Measurements from ENCODE around the gene C1orf210. TPM values are rescaled to one million over a fixed set of nuclear protein-coding genes. Genes with fewer than 3 reads are reported as not detected.

Gene C1orf210
- total RNA-seq, 1 experiment from 2014 or later, result not detected

DNA sequence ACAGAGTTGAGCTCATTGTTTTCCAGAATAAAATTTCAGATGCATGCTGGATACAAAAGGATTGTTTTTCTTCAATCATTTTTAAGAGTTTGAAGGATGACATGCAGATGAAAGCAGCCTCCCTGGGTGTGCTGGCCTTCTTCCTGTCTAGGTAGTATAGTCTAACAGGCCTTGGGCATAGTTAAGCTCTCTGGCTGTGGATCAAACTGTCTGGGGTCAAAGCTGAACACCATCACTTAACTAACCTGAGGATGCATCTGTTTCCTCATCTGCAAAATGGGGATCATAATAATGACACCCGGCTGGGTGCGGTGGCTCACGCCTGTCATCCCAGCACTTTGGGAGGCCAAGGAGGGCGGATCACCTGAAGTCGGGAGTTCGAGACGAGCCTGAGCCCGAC lies 9.4 kb upstream of the C1orf210 start:
- no peak for DNase-seq (ENCODE audit: low read depth)

DNA sequence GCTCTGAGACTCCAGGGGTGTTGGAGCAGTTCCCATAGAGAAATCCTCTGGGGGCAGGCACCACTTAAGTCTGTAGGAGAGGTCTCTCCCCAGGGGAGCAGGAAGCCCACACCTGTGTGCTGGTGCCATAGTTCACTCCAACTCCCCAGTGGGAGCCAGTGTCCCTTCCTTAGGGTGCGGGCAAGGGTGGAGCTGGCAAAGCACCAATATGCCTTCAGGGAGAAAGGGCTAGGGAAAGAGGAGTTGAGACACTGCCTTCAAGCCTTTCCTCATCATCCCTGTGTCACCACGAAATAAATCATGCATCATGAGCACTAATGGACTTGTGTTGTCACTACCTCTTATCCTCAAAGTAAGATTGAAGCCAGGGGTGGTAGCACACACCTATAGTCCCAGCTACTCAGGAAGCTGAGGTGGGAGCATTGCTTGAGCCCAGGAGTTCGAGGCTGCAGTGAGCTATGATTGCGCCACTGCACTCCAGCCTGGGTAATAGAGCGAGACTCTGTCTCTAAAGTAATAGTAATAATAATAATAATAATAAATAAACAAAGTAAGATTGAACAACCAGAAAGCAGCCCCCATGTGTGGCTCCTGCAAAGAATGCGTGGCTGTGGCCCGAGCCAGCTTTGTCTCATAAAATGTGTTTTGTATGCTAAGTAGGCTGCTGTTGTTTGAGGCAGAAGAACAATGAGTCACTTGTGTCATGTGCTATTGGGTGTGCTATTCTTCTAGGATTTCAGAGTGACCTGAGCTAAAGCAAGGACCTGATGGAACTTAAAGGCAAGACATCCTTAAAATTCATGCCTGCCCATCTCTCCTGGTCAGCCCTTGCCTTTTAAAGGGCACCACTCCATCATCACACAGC lies 8.7 kb upstream of the C1orf210 start:
- DNase-seq (ENCODE audit: low read depth), result peak; percentile 40

DNA sequence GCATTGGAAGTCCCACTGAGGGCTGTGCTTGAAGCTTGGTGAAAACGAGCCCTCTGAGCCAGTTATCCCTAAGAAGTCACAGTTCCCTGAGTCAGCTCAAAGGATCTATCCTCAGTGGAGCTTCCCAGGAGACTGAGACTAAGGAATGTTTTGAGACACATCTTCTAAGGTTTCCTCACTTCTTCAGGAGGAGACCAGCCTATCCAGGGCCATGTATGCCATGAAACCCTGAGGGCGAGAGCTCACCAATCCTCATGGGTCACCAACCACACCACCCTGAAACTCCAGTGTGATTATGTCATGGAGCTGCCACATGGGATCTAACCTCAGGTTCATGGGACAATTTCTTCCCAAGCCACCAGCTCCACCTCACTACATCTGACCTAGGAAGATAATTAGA lies 7.8 kb upstream of the C1orf210 start:
- DNase-seq (ENCODE audit: low read depth), result peak; percentile 13

DNA sequence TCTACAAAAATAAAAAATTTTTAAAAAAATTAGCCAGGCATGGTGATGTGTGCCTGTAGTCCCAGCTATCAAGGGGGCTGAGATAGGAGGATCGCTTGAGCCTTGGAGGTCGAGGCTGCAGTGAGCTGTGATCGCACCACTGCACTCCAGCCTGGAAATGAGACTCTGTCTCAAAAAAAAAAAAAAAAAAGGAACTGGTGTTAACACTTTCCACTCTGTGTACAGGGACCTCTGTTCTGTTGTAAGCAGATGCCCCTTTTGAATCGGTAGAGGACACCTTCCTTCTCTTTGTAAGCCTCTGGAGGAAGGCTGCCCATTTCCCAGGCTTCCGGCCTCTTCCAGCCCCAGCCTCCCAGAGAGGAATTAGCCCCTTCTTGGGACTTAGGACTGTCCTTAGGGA lies 7.3 kb upstream of the C1orf210 start:
- DNase-seq (ENCODE audit: low read depth), result no peak

DNA sequence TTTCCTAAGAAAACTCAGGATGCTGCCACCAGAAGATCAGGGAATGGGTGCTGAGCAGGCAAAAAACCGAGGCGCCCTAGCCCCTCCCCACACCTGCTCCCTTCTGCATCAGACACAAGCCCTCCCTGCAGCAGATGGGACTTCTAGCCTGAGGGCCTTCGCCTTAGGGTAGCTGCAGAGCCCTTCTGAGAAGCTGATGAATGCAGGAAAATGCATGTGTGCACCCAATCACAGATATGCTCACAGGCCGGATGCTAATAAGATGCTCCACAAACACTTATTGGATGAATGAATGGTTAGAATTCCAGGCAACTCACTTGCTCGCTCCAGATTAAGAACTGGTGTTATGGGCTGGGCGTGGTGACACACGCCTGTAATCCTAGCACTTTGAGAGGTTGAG lies 6.8 kb upstream of the C1orf210 start:
- DNase-seq (ENCODE audit: low read depth), result no peak

DNA sequence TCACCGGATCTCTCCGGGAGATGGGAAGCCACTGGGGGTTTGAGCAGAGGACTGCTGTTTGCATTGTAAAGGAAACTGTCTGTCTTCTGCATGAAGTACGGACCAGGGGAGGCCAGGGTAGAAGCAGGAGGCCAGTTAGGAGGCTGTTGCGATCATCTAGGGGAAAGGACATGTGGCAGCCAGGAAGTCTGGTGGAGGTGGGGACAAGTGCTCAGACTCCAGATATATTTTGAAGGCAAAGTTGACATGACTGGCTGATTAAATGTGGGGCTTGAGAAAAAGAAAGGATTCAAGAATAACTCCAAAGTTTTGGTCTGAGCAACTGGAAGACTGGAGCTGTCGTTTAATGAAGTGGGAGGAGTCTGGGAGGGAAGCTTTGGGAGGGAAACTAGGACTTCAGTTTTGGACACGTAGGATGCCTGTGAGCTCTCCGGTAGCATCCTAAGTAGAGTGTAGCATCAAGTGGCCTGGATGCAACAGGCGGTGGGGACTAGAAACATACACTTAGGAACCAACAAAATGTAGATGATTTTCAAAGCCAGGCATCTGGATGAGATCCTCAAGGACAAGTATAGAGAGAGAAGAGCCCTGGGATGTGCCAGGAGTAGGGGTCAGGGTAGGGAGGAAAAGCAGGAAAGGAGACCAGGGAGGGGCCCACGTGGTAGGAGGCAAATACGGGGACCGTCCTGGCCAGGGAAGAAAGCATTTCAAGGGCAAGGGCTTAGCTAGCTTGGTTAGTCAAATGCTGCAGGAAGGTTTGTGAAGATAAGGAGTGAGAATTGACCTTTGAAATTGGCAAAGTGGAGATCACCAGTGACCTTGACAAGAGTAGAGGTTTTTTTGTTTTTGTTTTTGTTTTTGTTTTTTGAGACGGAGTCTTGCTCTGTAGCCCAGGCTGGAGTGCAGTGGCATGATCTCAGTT lies 3.7 kb upstream of the C1orf210 start:
- no peak for DNase-seq (ENCODE audit: low read depth)

DNA sequence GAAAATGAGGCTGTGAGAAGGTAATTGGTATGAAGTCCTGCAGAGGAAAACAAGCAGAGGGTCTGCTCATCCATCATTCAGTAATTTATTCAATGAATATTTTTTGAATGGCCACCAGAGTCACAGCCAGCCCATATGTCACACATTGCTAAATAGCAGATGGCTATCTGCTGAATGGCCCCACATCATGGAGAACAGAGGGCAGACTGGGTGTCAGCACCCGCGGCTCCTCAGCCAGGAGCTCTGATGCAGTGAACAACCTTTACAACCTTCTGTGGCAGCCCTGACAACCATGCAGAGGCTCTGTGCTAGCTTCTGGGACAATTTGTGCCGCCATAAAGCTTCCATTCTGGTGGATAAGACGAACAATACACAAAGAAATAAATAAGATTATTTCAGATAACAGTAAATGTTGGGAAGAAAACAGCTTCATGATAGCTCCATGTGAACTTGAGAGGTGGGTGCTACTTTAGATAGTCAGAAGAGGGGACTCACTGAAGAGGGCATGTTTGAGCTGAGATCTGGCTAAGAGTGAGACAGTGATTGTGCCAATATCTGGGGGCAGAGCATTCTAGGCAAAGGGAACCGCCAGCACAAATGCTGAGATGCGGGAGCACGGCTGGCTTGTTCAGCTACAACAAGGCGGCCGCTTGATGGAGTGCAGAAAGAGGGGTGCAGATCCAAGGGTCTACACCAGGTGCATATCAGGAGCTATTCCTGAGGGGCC lies 2.8 kb upstream of the C1orf210 start:
- no peak for DNase-seq (ENCODE audit: low read depth)

DNA sequence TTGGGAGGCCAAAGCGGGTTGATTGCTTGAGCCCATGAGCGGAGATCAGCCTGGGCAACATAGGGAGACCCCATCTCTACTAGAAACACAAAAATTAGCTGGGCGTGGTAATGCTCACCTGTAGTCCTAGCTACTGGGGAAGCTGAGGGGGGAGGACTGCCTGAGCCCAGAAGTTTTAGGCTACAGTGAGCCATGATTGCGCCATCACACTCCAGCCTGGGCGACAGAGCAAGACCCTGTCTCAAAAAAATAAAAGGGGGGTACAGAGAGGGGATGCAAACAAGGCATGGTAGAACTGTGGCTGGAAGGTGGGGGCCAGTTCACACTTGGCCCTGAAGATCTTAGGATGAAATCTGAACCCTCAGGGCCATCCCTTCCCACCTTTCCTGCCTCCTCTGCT lies 1.2 kb upstream of the C1orf210 start:
- no peak for DNase-seq (ENCODE audit: low read depth)

DNA sequence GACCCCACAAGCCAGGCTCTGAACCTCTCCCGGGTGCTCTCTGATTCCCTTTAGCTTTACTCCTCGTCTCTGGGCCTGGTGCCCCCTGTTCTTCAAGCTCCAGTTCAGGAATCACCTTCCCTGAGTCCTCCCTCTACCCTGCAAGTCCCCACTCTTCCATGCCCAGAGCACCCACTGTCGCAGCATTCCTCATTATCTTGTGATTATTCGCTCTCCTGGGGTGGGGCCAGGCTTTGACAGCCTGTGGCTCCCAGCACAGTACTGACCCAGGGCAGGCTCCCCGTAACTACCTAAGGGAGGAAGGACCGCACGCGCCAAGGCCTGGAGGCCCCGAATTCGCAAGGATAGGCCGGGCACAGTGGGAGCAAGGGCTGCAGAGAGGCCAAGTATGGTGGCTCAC lies 734 bp upstream of the C1orf210 start:
- no peak for DNase-seq (ENCODE audit: low read depth)

DNA sequence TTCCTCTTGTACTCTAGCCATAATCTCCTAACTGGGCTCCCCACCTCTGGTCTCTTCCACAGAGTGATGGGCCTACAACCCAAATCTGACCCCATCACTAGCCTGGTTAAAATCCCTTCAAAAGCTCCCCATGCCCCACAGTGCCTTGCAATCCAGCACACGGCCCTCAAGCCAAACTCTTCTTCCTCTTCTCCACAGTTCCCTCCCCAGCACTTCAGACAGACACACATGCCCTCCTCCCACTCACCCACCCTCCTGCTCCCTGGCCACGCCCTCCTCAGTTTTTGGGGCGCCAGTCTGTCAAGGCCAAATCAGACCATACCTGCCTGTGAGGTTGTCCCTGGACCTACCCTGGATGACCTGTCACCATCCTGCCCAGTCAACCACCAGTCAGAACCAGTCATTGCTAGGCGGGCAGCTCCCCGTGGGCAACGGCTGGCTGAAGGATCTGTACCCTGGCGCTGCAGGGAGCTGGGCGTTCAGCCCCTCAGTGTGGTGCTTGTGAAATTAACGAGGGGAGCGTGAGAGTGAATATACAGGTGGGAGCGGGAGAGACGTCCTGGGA lies 753 bp downstream of the C1orf210 start:
- DNase-seq (ENCODE audit: low read depth), result no peak

DNA sequence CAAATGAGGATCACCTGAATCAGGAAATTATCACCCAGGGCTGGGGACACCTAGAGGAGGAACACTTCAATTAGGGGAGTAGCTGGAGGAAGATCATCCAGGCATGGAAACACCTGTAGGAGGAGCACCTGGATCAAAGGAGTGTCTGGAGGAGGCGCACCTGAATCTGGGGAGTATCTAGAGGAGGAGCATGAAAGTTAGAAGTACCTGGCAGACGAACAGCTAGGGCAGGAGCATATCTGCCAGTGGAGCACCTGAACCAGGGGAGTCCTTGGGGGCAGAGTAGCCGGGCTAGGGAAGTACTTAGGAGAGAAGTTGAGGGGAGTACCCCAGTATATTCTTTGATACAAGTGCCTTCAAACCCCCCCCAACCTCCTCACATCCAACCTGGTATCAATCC lies 1.3 kb downstream of the C1orf210 start:
- DNase-seq (ENCODE audit: low read depth), result no peak

DNA sequence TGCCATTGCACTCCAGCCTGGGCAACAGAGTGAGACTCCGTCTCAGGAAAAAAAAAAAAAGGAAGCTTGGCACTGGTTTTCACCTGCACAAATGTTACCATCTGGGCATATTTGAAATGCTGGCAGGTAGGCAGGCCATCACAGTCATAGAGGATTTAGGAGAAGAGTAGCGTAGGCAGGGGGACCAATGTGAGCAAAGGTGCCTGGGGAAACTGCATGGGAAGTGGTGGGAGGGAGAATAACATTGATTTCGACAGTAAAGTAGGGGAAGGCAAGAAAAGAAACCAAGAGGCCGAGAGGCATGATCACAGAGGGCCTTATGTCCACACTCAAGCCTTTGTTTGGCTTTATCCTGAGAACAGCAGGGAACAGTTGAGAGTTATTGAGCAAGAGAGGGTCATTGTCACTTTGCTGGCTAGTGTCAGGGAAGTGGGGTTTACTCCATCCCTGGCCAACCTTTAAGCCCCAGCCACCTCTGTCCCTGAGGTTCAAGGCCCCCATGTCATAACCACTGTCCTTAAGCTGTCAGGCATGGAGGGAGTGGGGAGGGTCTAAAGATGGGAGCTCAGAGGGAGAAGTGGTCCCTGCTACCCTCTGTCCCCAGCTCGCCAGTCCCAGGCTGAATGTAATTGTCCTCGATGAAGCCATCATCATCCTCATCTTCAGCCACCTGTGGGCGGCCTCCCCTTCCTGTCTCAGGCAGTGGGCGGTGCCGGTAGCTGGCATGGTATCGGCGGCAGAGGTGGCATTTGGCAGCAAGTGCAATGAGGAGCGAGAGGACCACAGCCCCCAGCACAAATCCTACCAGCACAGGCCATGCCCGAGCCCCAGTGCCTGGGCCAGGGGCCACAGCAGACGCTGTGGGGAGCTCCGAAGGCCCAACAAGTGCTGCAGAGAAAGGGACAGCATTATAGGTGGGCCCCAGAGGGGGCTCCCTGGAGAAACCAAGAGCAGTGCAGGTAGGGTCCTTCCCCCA lies 2.9 kb downstream of the C1orf210 start:
- no peak for DNase-seq (ENCODE audit: low read depth)

DNA sequence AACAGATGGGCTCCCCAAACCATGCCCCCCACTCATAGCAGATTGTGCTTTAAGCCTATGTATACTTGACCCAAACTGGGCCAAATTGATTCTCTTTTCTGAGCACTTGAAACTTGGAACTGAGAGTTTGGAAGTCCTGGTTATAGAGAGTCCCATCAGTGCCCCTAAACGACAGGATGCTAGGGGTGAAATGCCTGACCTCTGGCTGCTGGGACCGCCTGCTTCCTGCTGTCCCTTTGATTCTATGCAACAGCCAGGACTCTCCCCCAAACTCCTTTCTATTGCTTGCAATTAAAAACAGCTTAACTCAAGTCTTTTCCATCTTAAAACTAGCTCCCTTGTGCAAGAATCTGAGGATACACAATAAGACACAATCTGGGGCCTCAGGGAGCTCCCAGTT lies 4.7 kb downstream of the C1orf210 start:
- no peak for DNase-seq (ENCODE audit: low read depth)

DNA sequence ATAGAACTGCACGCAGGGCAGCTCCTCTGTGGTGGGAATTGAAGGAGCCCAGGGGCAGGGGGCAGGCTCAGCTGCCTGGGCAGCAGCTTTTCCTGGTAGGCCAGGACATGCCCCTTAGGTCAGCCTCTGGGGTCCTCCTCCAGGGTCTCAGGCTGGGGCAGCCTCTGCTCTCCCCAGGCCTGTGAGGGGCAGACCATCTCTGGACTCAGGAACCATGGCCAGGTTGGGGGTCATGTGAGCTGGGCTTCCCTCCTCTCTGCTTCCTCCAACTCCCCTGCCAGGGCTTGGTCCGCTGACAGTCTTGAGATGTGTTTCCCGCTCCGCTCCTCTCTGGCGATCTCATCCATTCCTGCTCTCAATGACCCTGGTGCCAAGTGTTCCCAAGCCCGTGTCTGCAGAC lies 5.7 kb downstream of the C1orf210 start:
- no peak for DNase-seq (ENCODE audit: low read depth)

DNA sequence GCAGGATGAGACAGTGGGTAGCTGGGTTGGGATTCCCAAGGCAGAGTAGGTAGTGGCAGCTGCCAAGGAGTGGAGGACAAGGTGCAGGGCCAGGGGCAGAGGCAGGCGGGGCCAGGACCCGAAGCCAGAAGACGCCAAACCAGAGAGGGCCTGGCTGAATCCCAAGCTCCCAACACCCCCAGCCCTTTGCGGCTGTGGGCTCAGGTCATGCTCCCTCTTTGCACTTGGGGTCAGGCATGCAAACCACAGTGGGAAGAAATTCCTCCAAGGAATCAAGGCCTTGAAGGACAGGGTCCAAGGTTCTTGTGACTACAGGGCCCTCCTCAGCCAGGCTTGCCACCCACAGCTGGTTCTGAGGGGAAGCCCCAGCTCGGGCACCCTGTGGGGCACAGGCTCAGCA lies 6.2 kb downstream of the C1orf210 start:
- no peak for DNase-seq (ENCODE audit: low read depth)

DNA sequence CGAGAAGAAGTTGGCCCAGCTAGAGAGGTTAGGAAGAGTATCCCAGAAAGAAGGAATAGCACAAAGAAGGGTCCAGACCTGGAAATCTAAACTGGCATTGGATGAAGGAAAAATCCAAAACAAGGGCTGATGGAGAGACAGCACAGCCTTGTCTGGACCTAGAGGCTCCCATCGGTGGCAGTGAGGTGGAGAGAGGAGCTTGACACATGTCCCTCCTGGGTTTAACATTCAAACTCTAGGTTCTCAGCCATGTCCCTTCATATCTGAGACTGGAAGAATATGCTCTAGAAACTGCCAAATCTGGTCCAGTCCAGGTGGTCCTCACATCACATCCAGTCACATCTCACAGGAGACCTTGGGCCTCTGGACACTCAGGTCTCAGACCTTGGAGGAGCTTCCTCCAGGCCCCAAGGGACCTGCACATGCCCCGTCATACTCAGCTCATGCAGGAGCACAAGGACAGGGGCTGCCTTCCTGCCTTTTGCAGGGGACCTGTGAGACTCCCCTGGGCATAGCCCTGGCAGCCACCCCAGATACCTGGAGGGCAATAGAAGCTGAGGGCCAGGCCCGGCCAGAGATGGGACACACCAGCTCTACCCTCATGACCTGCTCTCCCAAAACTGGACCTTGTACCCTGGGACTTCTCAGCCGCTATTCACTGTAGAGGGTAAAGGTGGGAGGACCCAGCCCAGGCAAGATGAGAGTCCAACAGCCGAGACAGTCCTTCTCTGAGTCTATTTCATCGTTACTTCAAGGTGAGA lies 8.1 kb downstream of the C1orf210 start:
- DNase-seq (ENCODE audit: low read depth), result no peak

DNA sequence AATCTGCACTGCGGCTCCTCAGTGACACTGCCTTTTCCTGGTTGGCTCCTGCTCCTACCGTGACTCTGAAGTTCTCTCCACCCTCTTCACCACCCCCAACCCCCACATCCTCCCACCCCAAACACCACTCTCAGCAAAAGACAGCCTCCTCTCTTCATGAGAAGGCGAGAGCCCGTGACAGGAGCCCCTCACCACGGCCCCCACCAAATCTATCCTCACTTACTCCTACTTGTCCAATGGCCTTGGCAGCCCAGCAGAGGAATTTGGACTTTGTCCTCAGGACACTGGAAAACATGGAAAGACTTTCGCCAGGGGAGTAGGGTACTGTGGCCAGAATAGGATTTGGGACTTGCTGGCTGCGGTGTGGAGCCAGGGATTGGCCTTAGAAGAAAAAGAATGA lies 8.7 kb downstream of the C1orf210 start:
- DNase-seq (ENCODE audit: low read depth), result no peak

DNA sequence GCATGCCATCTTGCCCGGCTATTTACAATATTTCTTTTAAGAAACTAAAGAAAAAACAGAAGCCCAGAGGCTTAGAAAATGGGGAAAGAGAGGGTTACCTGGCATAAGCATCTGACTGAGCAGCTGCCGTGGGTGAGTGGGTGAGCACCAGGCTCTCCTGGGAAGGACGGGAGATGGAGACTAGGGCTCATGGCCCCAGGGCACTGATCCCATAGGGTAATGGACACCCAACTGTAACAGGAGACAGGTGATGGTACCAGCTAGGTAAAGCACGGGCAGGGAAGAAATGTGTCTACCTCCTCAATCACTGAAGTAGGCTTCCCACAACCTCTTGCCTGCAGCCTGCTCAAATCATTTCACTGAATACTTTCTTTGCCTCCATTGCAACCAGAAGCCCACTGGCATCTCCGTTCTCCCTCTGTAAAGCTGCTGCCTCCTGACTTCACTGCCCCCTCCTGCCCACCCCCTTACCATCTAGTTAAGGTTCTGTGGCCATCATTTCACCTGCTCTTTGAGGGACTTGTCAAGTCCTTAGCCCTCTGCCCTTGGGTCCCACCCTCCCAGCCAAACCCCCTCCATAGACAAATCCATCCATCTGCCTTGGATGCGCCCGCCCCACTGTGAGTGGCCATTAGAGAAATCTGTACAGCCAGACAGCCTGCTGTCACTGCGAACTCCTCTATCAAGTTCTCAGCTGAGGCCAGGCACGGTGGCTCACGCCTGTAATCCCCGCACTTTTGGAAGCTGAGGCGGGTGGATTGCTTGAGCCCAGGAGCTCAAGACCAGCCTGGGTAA lies 9.4 kb downstream of the C1orf210 start:
- DNase-seq (ENCODE audit: low read depth), result no peak

DNA sequence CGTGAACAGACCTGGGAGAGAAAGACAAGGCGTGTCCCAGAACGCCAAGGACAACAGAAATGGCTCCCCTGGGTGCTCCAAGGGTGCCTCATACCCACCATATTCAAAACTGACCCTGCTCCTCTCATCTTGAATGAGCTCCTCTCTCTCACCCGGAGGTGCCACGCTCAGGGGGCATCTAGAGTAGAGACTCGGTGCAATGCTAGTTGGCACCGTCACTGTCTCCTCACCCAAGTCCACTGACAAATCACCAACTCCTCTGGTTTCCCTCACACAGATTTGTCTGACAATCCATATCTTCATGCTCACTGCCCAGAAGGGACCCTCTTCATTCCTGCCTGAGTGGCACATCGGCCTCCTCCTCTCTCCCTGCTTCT lies 10.6 kb downstream of the C1orf210 start:
- DNase-seq (ENCODE audit: low read depth), result no peak

Data from RPMI7951 (cell line).